Activated naive CD4-positive, alpha-beta T cell treated with Interleukin-2 at 50 U/mL for 16 hours (primary cell): Measurements from ENCODE around the gene RAPGEF3.

Source experiments
- DNase-seq: peaks from one replicate; pipeline ENCODE4 v3.0.0-alpha.2; 2020

The RAPGEF3 gene

DNA sequence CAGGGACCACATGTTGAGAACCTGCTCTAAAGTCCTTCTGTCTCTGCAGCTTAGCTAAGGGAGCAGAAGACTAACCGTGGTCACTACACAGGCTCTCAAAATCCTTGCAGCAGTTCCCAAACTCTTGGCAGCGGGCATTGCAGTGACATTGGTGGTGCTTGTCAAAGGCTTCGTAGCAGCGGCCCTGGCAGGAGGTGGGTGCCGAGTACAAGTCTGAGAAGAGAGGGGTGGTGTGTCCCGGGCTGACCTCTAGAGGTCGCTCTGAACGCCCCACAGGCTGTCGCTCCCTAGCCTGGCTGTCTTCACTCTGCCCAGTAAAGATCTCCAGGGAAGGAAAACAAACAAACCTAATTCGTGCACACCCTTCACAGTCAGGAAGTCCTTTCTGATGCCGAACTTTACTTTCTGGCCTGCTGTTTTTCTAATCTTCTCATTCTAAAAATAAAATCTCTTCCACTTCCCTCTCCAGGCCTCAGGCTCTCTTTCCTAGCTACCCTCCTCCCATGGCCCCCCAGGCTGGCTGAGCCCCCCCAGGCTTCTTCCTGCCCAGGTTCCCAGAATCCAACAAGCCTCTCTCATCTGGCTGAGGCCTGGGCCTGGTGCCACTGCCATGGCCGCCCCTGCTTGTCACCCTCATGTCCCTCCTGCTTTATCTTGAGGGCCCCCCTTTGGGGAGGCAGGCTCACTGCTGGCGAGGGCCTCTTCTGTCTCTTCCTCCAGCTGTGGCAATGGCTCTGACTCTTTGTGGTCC is 41.1 kb downstream of the RAPGEF3 start:
- DNase-seq, result peak; percentile 48

GRCh38 chr12:47717046-47717442 is 41.6 kb downstream of the RAPGEF3 start:
- DNase-seq, result no peak

DNA sequence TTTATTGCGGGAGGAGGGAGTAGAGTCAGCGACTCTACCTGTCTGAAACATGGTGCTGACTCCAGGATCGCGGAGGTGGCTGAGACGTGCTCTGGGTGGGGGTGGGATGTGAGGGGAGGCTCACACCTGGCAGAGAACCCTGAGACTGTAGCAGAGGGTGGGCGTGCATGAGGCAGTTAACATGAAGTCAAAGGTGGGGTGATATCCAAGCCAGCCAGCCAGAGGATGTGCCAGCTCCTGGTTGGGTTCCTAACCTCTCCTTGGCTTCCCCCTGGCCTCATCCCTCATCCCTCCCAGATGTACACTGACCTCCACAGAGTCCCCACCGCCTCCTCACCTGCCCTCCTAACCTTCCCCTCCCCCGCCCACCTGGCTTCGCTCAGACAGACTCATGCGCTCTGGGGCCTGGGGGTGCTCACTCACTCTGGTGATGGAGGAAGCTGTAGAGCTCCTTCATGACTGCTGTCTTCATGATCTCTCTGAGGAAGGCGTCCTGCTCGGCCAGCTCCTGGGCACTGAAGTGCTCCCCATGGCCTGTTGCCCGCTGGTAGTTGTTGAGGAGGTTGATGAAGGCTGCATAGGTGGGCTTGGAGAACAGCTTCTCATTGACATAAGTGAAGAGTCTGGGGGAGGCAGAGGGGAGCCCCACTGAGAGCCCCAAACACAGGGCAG is 42.7 kb downstream of the RAPGEF3 start:
- DNase-seq, result no peak

DNA sequence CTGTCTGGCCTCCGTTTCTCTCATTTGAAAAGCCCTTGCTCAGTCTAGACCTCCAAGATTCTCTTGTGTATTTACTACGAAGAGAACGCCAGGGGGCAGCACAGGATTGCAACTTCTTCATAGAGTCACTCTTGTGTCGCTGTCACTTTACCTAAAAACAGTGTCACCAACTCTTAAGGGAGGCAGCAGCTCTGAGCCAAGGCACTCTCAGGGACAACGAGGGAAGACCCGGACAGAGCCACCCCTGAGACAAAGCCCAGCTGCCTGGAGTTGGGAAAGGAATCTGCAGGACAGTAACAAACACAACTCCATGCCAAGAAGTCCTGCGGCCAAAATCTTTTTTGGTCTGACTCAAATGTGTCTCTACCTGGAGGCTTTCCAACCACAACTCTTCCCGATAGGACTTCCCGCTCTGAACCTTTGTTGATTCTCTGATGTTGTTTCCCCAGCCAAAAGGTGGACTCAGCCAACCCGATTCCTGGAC is 43.2 kb downstream of the RAPGEF3 start:
- DNase-seq, result peak; percentile 77

GRCh38 chr12:47714826-47715386 is 43.8 kb downstream of the RAPGEF3 start:
- DNase-seq, result no peak

DNA sequence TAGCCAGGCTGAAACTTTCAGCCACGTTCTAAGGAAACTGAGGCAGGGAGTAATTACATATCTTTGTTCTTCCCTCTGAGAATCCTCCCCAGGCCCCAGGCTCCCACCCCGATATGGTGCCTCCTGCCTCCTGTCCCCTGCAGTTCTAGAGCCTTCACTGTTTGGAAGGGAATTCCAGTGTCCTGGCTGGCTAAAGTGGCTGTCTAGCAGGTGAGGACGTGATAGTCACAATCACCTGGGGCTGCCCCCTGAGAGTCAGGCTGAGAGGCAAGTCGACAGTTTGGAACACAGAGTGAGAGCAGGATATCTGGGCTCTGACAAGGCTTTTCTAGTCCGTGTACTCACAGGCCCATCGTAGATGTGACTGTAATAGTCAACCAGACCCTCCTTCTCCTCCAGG is 46.5 kb downstream of the RAPGEF3 start:
- no peak for DNase-seq

- no peak for DNase-seq
Observed at GRCh38 chr12:47711448-47711847, 47.2 kb downstream of the RAPGEF3 start.

- no peak for DNase-seq
Observed at GRCh38 chr12:47710278-47710677, 48.4 kb downstream of the RAPGEF3 start.

- DNase-seq, result no peak
Observed at GRCh38 chr12:47709671-47710070, 49.0 kb downstream of the RAPGEF3 start.

DNA sequence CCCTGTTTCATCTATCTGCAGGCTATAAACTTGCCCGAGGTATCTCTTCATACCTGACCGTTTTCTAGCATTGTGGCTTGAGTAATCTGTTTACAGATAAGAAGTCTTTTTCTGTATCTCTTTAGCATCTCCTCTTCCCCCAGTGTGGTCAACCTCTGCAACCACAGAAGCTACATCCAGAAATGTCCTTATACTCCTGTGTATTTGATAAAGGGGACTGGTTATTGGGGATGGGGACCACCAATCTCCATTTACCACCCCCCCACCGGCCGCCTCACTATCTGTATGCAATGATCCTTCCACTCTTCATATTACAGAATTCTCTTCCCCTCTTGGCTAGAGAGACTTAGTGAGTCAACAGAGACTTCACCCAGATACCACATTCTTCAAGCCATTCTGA is 49.4 kb downstream of the RAPGEF3 start:
- DNase-seq, result no peak

- no peak for DNase-seq
Observed at GRCh38 chr12:47707905-47708543, 50.7 kb downstream of the RAPGEF3 start.

DNA sequence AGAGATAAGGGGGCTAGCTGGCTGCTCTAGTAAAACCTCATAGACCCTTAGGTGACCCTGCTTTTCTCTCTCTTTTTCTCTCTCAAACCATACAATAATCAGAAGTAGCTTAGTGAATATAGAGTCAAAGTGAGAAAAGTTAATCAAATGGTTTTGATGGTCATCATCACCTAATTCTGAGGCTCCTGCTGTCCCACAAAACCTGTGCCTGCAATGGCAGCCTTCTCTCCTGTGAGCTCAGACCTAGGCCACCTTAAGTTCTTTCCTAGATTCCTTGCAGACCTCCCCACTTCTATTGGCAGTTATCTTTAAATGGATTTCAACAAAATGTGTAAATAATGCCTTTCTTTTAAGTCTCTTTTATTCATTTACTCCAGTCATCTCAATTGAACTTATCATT is 51.3 kb downstream of the RAPGEF3 start:
- DNase-seq, result no peak

- peak; percentile 98 for DNase-seq
Observed at GRCh38 chr12:47705566-47706425, 52.9 kb downstream of the RAPGEF3 start, which contains the start of gene RPAP3. TSS of gene RPAP3 (minus strand) at chr12:47706030. CDS start at chr12:47702840, 3,190 bp downstream.

DNA sequence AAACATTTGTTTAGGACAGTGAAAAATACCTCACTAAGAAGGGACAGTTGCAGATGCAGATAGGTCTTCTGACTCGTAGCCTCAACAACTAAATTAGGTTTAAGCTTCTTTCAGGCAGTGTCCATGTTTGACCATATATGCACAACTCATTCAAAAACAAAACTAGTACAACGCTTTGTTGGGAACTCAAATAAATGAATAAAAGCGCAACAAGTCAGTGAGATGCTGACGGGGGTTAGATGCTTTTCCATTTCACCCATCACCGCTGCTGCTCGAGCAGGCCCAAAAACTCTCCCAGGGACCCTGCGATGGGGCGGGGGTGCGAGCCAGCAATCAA is 53.5 kb downstream of the RAPGEF3 start:
- DNase-seq, result no peak

DNA sequence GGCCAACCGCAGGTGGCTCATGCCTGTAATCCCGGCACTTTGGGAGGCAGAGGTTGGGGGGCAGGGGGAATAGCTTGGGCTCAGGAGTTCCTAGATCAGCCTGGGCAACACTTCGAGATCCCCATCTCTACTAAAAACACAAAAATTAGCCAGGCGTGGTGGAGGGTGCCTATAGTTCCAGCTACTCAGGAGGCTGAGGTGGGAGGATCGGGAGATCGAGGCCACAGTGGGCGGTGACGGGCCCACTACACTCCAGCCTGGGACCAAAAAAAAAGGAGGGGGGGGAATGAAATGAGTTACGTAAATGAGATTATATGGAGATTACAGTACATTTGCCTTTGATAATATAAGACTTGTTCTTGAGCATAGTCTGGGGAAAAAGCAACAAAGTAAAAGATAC is 54.0 kb downstream of the RAPGEF3 start:
- no peak for DNase-seq

DNA sequence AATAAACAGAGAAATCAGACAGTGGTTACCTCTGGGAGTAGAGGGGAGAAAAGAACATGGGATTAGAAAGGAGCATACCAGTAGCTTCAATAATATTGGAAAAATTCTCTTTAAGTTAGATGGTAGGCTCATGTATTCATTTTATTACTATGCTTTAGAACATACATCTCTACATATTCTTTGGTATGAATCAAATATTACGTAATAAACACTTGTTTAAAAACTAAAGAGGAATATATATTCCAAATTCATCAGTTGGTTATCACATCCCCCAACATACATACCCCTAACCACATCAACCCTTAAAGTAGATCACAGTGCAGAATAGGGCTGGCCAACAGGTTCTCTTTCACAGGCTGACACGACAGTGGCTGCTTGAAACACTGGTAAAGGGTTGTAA is 58.4 kb downstream of the RAPGEF3 start:
- DNase-seq, result no peak

GRCh38 chr12:47698631-47699030 is 60.0 kb downstream of the RAPGEF3 start:
- no peak for DNase-seq

DNA sequence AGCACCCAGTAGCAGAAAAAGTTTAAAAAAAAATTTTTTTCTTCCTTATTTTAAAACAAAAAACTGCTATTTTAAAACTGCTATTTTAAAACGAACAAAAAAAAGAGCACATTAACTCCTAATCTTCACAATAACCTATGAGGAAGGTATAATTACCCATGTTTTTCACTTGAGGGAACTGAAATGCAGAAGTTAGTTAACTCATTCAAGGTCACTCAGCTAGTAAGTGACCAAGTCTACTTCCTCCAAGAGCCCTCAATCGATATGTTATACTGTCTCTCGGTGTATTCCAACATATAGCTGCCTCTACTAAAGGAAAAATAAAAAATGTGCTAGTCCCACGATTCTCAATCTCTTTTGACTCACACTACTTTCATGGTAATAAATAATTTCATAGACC is 60.6 kb downstream of the RAPGEF3 start:
- DNase-seq, result no peak

- DNase-seq, result no peak
Observed at GRCh38 chr12:47689215-47689614, 69.5 kb downstream of the RAPGEF3 start.

DNA sequence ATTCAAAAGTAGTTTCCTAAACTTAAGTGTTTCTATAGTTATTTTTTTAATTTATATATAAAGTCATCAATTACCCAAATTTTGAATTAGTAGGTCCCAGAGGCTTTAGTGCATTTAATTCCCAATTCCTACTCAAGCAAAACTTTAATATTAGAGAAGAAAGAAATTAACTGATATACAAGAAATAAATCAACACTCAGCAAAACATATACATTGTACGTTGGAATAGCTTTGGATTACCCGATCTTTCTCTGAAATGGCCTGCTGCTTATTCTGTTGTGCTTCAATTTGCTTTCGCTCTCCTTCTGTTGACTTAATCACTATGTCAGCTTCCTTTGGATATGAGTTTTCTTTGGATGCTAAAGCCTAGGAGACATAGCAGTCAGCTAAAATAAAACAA is 71.0 kb downstream of the RAPGEF3 start:
- no peak for DNase-seq

DNA sequence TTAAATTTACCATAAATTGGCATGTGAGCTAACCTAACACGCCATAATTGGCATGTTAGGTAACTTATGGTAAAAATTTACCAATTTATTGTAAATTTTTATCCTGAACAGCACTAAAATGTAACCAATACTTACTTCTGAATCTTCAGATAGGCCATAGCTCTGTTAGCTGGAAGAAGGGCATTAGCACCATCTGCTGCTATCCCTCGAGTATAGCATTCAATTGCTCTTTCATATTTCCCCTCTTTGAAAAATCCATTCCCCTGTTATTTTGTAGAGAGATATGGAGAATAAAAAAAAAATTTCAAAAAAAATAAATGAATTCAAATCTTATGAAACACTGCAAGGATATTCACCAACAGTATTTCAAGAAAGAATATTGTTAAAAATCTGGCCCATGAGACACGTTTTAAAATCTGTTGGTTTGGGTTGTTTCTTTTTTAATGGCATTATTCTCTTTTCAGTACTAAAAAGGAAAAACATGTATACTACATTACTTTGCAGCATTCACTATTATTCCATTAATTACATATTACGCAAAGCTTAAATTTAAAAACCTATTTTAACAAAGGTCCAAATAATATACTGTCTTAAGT is 71.9 kb downstream of the RAPGEF3 start:
- no peak for DNase-seq
